ENCODE measurements around the gene TACC2. TPM values are rescaled to one million over a fixed set of nuclear protein-coding genes. Genes with fewer than 3 reads are reported as not detected.

TACC2 gene
- total RNA-seq, 1 experiment from 2014 or later, result 8.8 TPM

GRCh38 chr10:122138831-122139625, 150.1 kb downstream of the TACC2 start:
- Histone ChIP-seq H3K27me3 (ENCODE audit: control insufficient read depth, insufficient read depth, low read length) (no peaks in the 10 kb centered on the region), H3K36me3 (replicated peaks; ENCODE audit: control insufficient read depth, insufficient read depth, low read length) (no peaks in the 10 kb centered on the region; the same call in 1 of the 2 replicates), H3K4me3 (ENCODE audit: insufficient read depth, low read depth, low read length) (no peak overlapping the region)
- no peak for DNase-seq

GRCh38 chr10:122139627-122140170, 150.7 kb downstream of the TACC2 start:
- Histone ChIP-seq H3K4me3 (ENCODE audit: insufficient read depth, low read depth, low read length) (no peak overlapping the region), H3K36me3 (replicated peaks; ENCODE audit: control insufficient read depth, insufficient read depth, low read length) (peaks cover 2% of the 10 kb centered on the region; the same call in 1 of the 2 replicates), H3K27me3 (ENCODE audit: control insufficient read depth, insufficient read depth, low read length) (no peaks in the 10 kb centered on the region)
- DNase-seq, result no peak

DNA sequence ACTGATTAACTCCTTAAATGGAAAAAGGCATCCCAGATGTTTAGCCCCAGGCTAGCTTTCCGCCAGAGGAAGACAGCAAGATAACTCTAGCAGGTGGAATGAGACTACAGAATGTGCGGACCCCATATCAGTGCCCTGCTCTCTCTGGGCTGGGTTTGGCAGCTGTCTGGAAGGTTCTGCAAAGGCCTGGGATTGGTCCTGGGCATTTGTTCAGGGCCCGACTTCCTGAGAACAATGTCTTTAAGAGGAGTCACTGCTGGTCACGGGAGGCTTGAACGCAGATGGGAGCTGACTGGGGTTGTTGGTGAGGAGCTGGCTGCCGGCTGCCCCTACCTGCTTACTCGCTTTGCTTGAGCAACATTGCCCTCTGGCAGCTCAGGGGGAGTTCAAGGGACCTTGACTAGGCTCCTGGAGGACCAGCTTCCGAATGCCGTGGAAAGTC, 151.5 kb downstream of the TACC2 start:
- Histone ChIP-seq H3K36me3 (replicated peaks; ENCODE audit: control insufficient read depth, insufficient read depth, low read length) (peaks cover 3% of the 10 kb centered on the region; the same call in 1 of the 2 replicates), H3K27me3 (ENCODE audit: control insufficient read depth, insufficient read depth, low read length) (no peaks in the 10 kb centered on the region), H3K4me3 (ENCODE audit: insufficient read depth, low read depth, low read length) (no peak overlapping the region)
- no peak for DNase-seq

GRCh38 chr10:122140941-122141623, 152.1 kb downstream of the TACC2 start:
- Histone ChIP-seq H3K36me3 (replicated peaks; ENCODE audit: control insufficient read depth, insufficient read depth, low read length) (peaks cover 3% of the 10 kb centered on the region), H3K27me3 (ENCODE audit: control insufficient read depth, insufficient read depth, low read length) (no peaks in the 10 kb centered on the region), H3K4me3 (ENCODE audit: insufficient read depth, low read depth, low read length) (no peak overlapping the region)
- DNase-seq, result no peak

DNA sequence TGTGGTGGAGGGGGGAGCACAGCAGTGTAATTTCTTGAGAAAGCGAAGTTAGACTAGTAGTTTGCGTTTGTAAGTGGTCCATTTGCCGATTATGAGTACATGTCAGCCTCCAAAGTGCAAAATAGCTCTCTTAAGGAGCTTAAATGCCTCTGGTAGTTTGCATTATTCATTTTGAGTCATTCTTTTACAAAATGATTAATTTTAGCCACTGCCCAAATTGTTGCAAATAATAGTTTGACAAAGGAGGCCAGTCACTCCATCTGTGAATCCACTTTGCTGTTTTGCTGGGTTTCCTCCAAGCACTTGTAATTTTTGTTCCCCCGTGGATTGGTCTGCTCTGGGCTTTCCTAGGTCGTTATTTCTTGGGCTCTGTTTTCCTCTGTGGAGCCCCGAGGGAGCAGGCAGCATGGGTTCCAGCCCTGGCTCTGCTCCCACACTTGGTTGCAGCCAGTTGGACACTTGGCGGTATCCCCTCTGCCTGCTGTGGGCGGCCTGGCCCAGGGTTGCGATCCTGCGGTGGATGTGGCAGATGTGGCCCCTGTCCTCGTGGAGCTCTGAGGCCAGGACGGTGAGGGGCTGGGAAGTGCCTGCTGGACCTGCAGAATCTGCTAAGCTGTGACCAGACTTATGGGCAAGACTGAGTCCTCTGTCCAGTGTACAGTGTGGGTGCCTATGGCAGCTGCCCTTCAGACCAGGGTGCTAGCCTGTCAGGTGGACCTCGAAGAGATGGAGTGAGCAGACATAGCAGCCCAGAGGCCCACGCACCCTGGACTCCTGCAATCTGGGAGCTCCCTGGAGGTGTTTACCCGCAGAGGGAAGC, 153.1 kb downstream of the TACC2 start:
- Histone ChIP-seq H3K36me3 (replicated peaks; ENCODE audit: control insufficient read depth, insufficient read depth, low read length) (peaks cover 3% of the 10 kb centered on the region), H3K27me3 (ENCODE audit: control insufficient read depth, insufficient read depth, low read length) (no peaks in the 10 kb centered on the region), H3K4me3 (ENCODE audit: insufficient read depth, low read depth, low read length) (no peak overlapping the region)
- DNase-seq, result no peak

- peaks cover 3% of the 10 kb centered on the region for H3K36me3 ChIP-seq (replicated peaks; ENCODE audit: control insufficient read depth, insufficient read depth, low read length)
- H3K27me3 ChIP-seq (ENCODE audit: control insufficient read depth, insufficient read depth, low read length), result no peaks in the 10 kb centered on the region
- peak; percentile 96 for DNase-seq
- no peak overlapping the region for H3K4me3 ChIP-seq (ENCODE audit: insufficient read depth, low read depth, low read length)
Measured at GRCh38 chr10:122142641-122143237, 153.8 kb downstream of the TACC2 start.

DNA sequence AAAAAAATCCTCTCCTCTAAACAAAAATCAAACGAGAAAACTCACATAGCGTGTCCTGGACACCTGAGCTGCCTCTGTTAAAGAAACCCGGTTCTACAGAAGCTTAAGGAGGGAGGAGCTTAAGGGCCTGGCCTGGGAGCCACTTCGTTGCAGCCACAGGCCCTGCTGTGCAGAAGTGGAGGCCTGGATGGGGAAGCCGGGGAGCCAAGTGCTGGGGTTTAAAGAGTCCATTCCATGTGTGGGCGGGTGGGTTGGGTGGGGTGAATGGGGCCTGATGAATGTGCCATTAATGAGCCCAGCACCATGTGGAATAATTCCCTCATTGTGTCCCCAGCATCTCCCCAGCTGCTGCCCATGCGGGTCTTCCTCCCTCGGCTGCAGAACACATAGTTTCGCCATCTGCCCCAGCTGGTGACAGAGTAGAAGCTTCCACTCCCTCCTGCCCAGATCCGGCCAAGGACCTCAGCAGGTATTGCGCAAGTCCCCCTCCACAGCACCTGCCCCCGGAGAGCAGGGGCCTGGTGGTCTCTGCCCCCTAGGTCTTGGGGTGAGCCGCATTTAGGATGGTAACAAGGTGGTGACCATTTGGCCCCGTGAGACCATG, 154.4 kb downstream of the TACC2 start:
- H3K27me3 ChIP-seq (ENCODE audit: control insufficient read depth, insufficient read depth, low read length), result no peaks in the 10 kb centered on the region
- H3K4me3 ChIP-seq (ENCODE audit: insufficient read depth, low read depth, low read length), result no peak overlapping the region
- peaks cover 3% of the 10 kb centered on the region for H3K36me3 ChIP-seq (replicated peaks; ENCODE audit: control insufficient read depth, insufficient read depth, low read length)
- peak; percentile 65 for DNase-seq

GRCh38 chr10:122144199-122144598, 155.2 kb downstream of the TACC2 start:
- Histone ChIP-seq H3K36me3 (replicated peaks; ENCODE audit: control insufficient read depth, insufficient read depth, low read length) (peaks cover 3% of the 10 kb centered on the region), H3K27me3 (ENCODE audit: control insufficient read depth, insufficient read depth, low read length) (no peaks in the 10 kb centered on the region), H3K4me3 (ENCODE audit: insufficient read depth, low read depth, low read length) (no peak overlapping the region)
- DNase-seq, result no peak

GRCh38 chr10:122145113-122145512, 156.2 kb downstream of the TACC2 start:
- no peak for DNase-seq
- H3K27me3 ChIP-seq (ENCODE audit: control insufficient read depth, insufficient read depth, low read length), result no peaks in the 10 kb centered on the region
- no peak overlapping the region for H3K4me3 ChIP-seq (ENCODE audit: insufficient read depth, low read depth, low read length)
- peaks cover 3% of the 10 kb centered on the region for H3K36me3 ChIP-seq (replicated peaks; ENCODE audit: control insufficient read depth, insufficient read depth, low read length)

DNA sequence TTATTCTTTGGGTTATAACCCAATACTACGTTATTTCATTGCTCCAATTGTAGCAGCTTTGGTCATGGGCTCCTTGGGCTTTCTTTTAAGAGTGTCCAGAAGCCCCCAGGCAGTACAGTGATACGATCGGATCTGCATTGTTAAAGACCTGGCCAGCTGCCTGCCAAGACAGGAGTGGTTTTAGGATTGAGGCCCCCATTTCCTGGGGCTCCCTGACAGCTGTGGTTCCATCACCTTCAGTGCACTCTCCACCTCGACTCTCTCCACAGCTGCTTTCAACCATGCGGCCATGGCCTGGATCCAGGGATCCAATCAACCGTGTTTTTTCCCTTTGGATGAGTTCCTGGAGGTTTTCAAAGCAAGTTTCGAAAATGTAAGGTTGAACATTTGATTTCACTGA, 158.7 kb downstream of the TACC2 start:
- Histone ChIP-seq H3K27me3 (ENCODE audit: control insufficient read depth, insufficient read depth, low read length) (no peaks in the 10 kb centered on the region), H3K4me3 (ENCODE audit: insufficient read depth, low read depth, low read length) (no peak overlapping the region), H3K36me3 (replicated peaks; ENCODE audit: control insufficient read depth, insufficient read depth, low read length) (peaks cover 3% of the 10 kb centered on the region)
- no peak for DNase-seq

GRCh38 chr10:122148876-122149560, 160.1 kb downstream of the TACC2 start:
- Histone ChIP-seq H3K36me3 (replicated peaks; ENCODE audit: control insufficient read depth, insufficient read depth, low read length) (peaks cover 3% of the 10 kb centered on the region), H3K27me3 (ENCODE audit: control insufficient read depth, insufficient read depth, low read length) (no peaks in the 10 kb centered on the region), H3K4me3 (ENCODE audit: insufficient read depth, low read depth, low read length) (no peak overlapping the region)
- peak; percentile 54 for DNase-seq

GRCh38 chr10:122149561-122150505, 160.9 kb downstream of the TACC2 start:
- H3K4me3 ChIP-seq (ENCODE audit: insufficient read depth, low read depth, low read length), result no peak overlapping the region
- no peaks in the 10 kb centered on the region; the same call in 1 of the 2 replicates for H3K36me3 ChIP-seq (replicated peaks; ENCODE audit: control insufficient read depth, insufficient read depth, low read length)
- DNase-seq, result peak; percentile 66
- no peaks in the 10 kb centered on the region for H3K27me3 ChIP-seq (ENCODE audit: control insufficient read depth, insufficient read depth, low read length)
